Stomach (tissue), 4 donors: Measurements from ENCODE around the gene FBXL20.

Experiments
- CTCF ChIP-seq, 7 experiments: fragments of 450-650 bp in 4 of 7; fragments of 200-600 bp in 3 of 7; sonication (generic) in 3 of 7; IDR thresholded peaks; one replicate each; pipeline ENCODE4 v1.5.1; 2016 to 2019; ENCODE audit warnings: antibody characterized with exemption in 7 of 7, control low read depth in 2 of 7, mild to moderate bottlenecking in 1 of 7
- POLR2A ChIP-seq, 4 donors: fragments of 450-650 bp; IDR thresholded peaks; one replicate each; pipeline ENCODE4 v1.6.1; 2016; ENCODE audit warnings: antibody characterized with exemption in 4 of 4, control low read depth in 2 of 4, mild to moderate bottlenecking in 1 of 4, moderate library complexity in 1 of 4

GRCh38 chr17:39410279-39410678 is 8.9 kb upstream of the FBXL20 start:
- TF ChIP-seq POLR2A (IDR thresholded peaks at IDR 0.05) (no peak), CTCF (IDR thresholded peaks at IDR 0.05) (no peak)
